Naive thymus-derived CD4-positive, alpha-beta T cell (primary cell): Measurements from ENCODE around the gene SGK2. TPM values are rescaled to one million over a fixed set of nuclear protein-coding genes. Genes with fewer than 3 reads are reported as not detected.

Source experiments
- ATAC-seq: fragments of 150-1000 bp; cut with Tn5 transposase; 2 replicates; pipeline ENCODE4 v1.10.0; 2021; ENCODE audit warnings: mild to moderate bottlenecking, moderate library complexity
- CTCF ChIA-PET: fragments of 350-600 bp; sonication (Branson Sonifier 250); formaldehyde crosslinking; loops from one replicate; lab custom pipeline; 2021; ENCODE audit warnings: antibody characterized with exemption; lab: Charles Lee
- POLR2A ChIA-PET: fragments of 350-600 bp; sonication (Branson Sonifier 250); formaldehyde crosslinking; loops from one replicate; lab custom pipeline; 2021; ENCODE audit warnings: antibody characterized with exemption, inconsistent platforms; lab: Charles Lee
- DNase-seq, 9 donors: peaks; one replicate each; pipeline versions ENCODE4 v3.0.0 to v3.0.0-alpha.2; 2020 to 2022; ENCODE audit warnings: mixed read lengths in 1 of 9
- H3K27ac ChIP-seq: one replicate; pipeline ENCODE4 v1.7.0; 2013; ENCODE audit warnings: mild to moderate bottlenecking, low read depth, low read length, moderate library complexity
- H3K27me3 ChIP-seq, 2 donors: one replicate each; pipeline ENCODE4 v1.7.0; 2013; ENCODE audit warnings: low read length in 2 of 2, mild to moderate bottlenecking in 2 of 2, moderate library complexity in 2 of 2; ENCODE audit not compliant: control insufficient read depth in 2 of 2, insufficient read depth in 2 of 2
- H3K36me3 ChIP-seq, 3 experiments: 1 replicate in 2 of 3; 2 replicates in 1 of 3; pipeline ENCODE4 v1.7.0; 2013; ENCODE audit warnings: low read length in 3 of 3, mild to moderate bottlenecking in 3 of 3, moderate library complexity in 1 of 3; ENCODE audit not compliant: insufficient read depth in 3 of 3, control insufficient read depth in 2 of 3
- H3K4me1 ChIP-seq, 2 donors: one replicate each; pipeline ENCODE4 v1.7.0; 2013; ENCODE audit warnings: low read length in 2 of 2, mild to moderate bottlenecking in 2 of 2, moderate library complexity in 1 of 2; ENCODE audit not compliant: control insufficient read depth in 2 of 2, insufficient read depth in 2 of 2
- H3K4me3 ChIP-seq: 2 replicates; pipeline ENCODE4 v1.7.0; 2013; ENCODE audit warnings: mild to moderate bottlenecking, low read length
- H3K9me3 ChIP-seq, 3 experiments: 1 replicate in 2 of 3; 2 replicates in 1 of 3; pipeline ENCODE4 v1.7.0; 2013; ENCODE audit warnings: low read length in 3 of 3; ENCODE audit not compliant: control insufficient read depth in 2 of 3
- H3K27ac Mint-ChIP-seq, 9 donors: one replicate each; pipeline ENCODE4 v1.8.0; 2020 to 2022; ENCODE audit warnings: mixed read lengths in 9 of 9, mild to moderate bottlenecking in 8 of 9, moderate library complexity in 5 of 9, inconsistent platforms in 2 of 9
- H3K27me3 Mint-ChIP-seq, 5 donors: one replicate each; pipeline ENCODE4 v1.8.0; 2021 to 2022; ENCODE audit warnings: mixed read lengths in 5 of 5, mild to moderate bottlenecking in 1 of 5
- H3K36me3 Mint-ChIP-seq, 5 donors: one replicate each; pipeline ENCODE4 v1.8.0; 2020 to 2022; ENCODE audit warnings: mixed read lengths in 5 of 5, mild to moderate bottlenecking in 3 of 5, inconsistent platforms in 1 of 5
- H3K4me1 Mint-ChIP-seq, 7 donors: one replicate each; pipeline ENCODE4 v1.8.0; 2020 to 2022; ENCODE audit warnings: mixed read lengths in 7 of 7, mild to moderate bottlenecking in 3 of 7, inconsistent platforms in 1 of 7
- H3K4me3 Mint-ChIP-seq, 10 donors: one replicate each; pipeline ENCODE4 v1.8.0; 2020 to 2022; ENCODE audit warnings: mild to moderate bottlenecking in 10 of 10, mixed read lengths in 10 of 10, moderate library complexity in 6 of 10, inconsistent platforms in 2 of 10
- H3K9me3 Mint-ChIP-seq, 11 donors: one replicate each; pipeline ENCODE4 v1.8.0; 2020 to 2022; ENCODE audit warnings: mixed read lengths in 11 of 11, mild to moderate bottlenecking in 4 of 11, inconsistent platforms in 1 of 11, moderate library complexity in 1 of 11
- intact Hi-C, 2 donors: fragments of 100-400 bp; cut with micrococcal nuclease; formaldehyde crosslinking; loops; one replicate each; pipeline ENCODE4 v1.15.1; 2023
- polyA plus RNA-seq, 2 donors: library from polyadenylated mRNA; unstranded; fragments of 300-500 nt; fragmentation: Illumina TruSeq; gene quantifications; one replicate each; pipeline ENCODE4 v1.2.3, GENCODE V29; 2021
- total RNA-seq, 6 experiments: library from RNA in 5 of 6; stranded (reverse) in 5 of 6; gene quantifications; 1 replicate in 5 of 6; 2 replicates in 1 of 6; pipeline ENCODE4 v1.2.3 and lab custom pipeline; 2021 to 2026

Gene SGK2
- total and polyA plus RNA-seq, 7 experiments from 2014 or later, result 0.48 to 2.6 (median 1.9) TPM; not detected in 2

- DNase-seq (no peak), ATAC-seq (no peak)
- Mint-ChIP-seq H3K4me1 (peaks cover 3 to 25% (median 21%) of the 10 kb centered on the region in 7 donors), H3K27ac (peak overlapping the region in 1 of 9 donors; percentile 57), H3K27me3 (peaks cover 0 to 7% (median 0%) of the 10 kb centered on the region in 5 donors), H3K9me3 (peaks cover 0 to 5% (median 0%) of the 10 kb centered on the region in 11 donors), H3K4me3 (peak overlapping the region; percentile 4 to 100 (median 94)), H3K36me3 (peaks cover 0 to 11% (median 5%) of the 10 kb centered on the region in 5 donors)
- no peaks in the 10 kb centered on the region for H3K36me3 ChIP-seq
- peaks cover 7 to 21% of the 10 kb centered on the region in 2 donors for H3K4me1 ChIP-seq
- no peaks in the 10 kb centered on the region for H3K9me3 ChIP-seq
- ChIA-PET CTCF (interaction anchor here (0.7 kb wide), 1 partner anchor 176 kb away, joined by 3 read pairs; no protein-coding TSS in a partner anchor), POLR2A (no interaction called here)
- H3K4me3 ChIP-seq, result peak overlapping the region; percentile 70
- no peak overlapping the region for H3K27ac ChIP-seq
- H3K27me3 ChIP-seq, result no peaks in the 10 kb centered on the region
- intact Hi-C loops, result no loop called here
Observed at GRCh38 chr20:43515628-43516027, 43.2 kb upstream of the SGK2 start.

GRCh38 chr20:43516251-43516824 lies 42.5 kb upstream of the SGK2 start:
- Histone ChIP-seq H3K27me3 (no peaks in the 10 kb centered on the region), H3K4me3 (no peak overlapping the region), H3K9me3 (no peaks in the 10 kb centered on the region), H3K4me1 (peaks cover 7 to 21% of the 10 kb centered on the region in 2 donors), H3K36me3 (no peaks in the 10 kb centered on the region), H3K27ac (no peak overlapping the region)
- peak overlapping the region in 3 of 10 donors; percentile 1 to 97 (median 95) for H3K4me3 Mint-ChIP-seq
- ChIA-PET POLR2A (no interaction called here), CTCF (no interaction called here)
- H3K36me3 Mint-ChIP-seq, result peaks cover 0 to 14% (median 7%) of the 10 kb centered on the region in 5 donors
- peaks cover 0 to 5% (median 0%) of the 10 kb centered on the region in 11 donors for H3K9me3 Mint-ChIP-seq
- ATAC-seq (no peak), DNase-seq (no peak)
- intact Hi-C loops, result no loop called here
- peaks cover 3 to 25% (median 21%) of the 10 kb centered on the region in 7 donors for H3K4me1 Mint-ChIP-seq
- peaks cover 0 to 6% (median 0%) of the 10 kb centered on the region in 5 donors for H3K27me3 Mint-ChIP-seq
- H3K27ac Mint-ChIP-seq, result peak overlapping the region in 1 of 9 donors; percentile 57

GRCh38 chr20:43520074-43520630 lies 38.7 kb upstream of the SGK2 start:
- H3K27me3 Mint-ChIP-seq, result peaks cover 0 to 5% (median 2%) of the 10 kb centered on the region in 5 donors
- intact Hi-C loops, result no loop called here
- POLR2A ChIA-PET, result no interaction called here

GRCh38 chr20:43525021-43525420 lies 33.8 kb upstream of the SGK2 start:
- Mint-ChIP-seq H3K27me3 (peaks cover 0 to 5% (median 2%) of the 10 kb centered on the region in 5 donors), H3K9me3 (peaks cover 0 to 9% (median 3%) of the 10 kb centered on the region in 11 donors), H3K4me3 (no peak overlapping the region), H3K4me1 (peaks cover 0 to 7% (median 0%) of the 10 kb centered on the region in 7 donors), H3K27ac (no peak overlapping the region), H3K36me3 (peaks cover 0 to 17% (median 5%) of the 10 kb centered on the region in 5 donors)
- no peaks in the 10 kb centered on the region for H3K9me3 ChIP-seq
- ChIA-PET CTCF (interaction anchor here (0.5 kb wide), 1 partner anchor 167 kb away, joined by 3 read pairs; no protein-coding TSS in a partner anchor), POLR2A (no interaction called here)
- H3K27ac ChIP-seq, result no peak overlapping the region
- intact Hi-C loops, result no loop called here
- ATAC-seq (no peak), DNase-seq (no peak)
- no peaks in the 10 kb centered on the region for H3K36me3 ChIP-seq
- no peaks in the 10 kb centered on the region for H3K27me3 ChIP-seq
- no peak overlapping the region for H3K4me3 ChIP-seq
- no peaks in the 10 kb centered on the region for H3K4me1 ChIP-seq

More at GRCh38 chr20:43520074-43520630, 38.7 kb upstream of the SGK2 start:
- H3K4me1 Mint-ChIP-seq, result peaks cover 3 to 18% (median 14%) of the 10 kb centered on the region in 7 donors
- ATAC-seq (no peak), DNase-seq (no peak)
- Histone ChIP-seq H3K9me3 (no peaks in the 10 kb centered on the region), H3K4me1 (peaks cover 5 to 13% of the 10 kb centered on the region in 2 donors), H3K27ac (no peak overlapping the region), H3K27me3 (no peaks in the 10 kb centered on the region), H3K4me3 (no peak overlapping the region), H3K36me3 (no peaks in the 10 kb centered on the region)
- H3K4me3 Mint-ChIP-seq, result no peak overlapping the region
- no peak overlapping the region for H3K27ac Mint-ChIP-seq
- CTCF ChIA-PET, result no interaction called here
- H3K9me3 Mint-ChIP-seq, result peaks cover 0 to 12% (median 3%) of the 10 kb centered on the region in 11 donors
- H3K36me3 Mint-ChIP-seq, result peaks cover 0 to 15% (median 7%) of the 10 kb centered on the region in 5 donors

- no peaks in the 10 kb centered on the region for H3K27me3 ChIP-seq
- H3K4me3 ChIP-seq, result no peak overlapping the region
- ChIA-PET POLR2A (no interaction called here), CTCF (interaction anchor here (0.6 kb wide), 1 partner anchor 27 kb away, joined by 3 read pairs; no protein-coding TSS in a partner anchor)
- H3K4me1 Mint-ChIP-seq, result peaks cover 0 to 7% (median 0%) of the 10 kb centered on the region in 7 donors
- H3K9me3 Mint-ChIP-seq, result peaks cover 0 to 7% (median 0%) of the 10 kb centered on the region in 11 donors
- H3K36me3 Mint-ChIP-seq, result peaks cover 0 to 14% (median 0%) of the 10 kb centered on the region in 5 donors
- peaks cover 0 to 4% (median 0%) of the 10 kb centered on the region in 5 donors for H3K27me3 Mint-ChIP-seq
- no peaks in the 10 kb centered on the region for H3K36me3 ChIP-seq
- no peak for ATAC-seq
- H3K27ac ChIP-seq, result no peak overlapping the region
- intact Hi-C loops, result no loop called here
- DNase-seq, result no peak
- H3K27ac Mint-ChIP-seq, result peak overlapping the region in 1 of 9 donors; percentile 24
- H3K4me3 Mint-ChIP-seq, result no peak overlapping the region
- H3K4me1 ChIP-seq, result no peaks in the 10 kb centered on the region
- no peaks in the 10 kb centered on the region for H3K9me3 ChIP-seq
Observed at GRCh38 chr20:43528258-43528875, 30.5 kb upstream of the SGK2 start.

- no peak for DNase-seq
- no peak overlapping the region for H3K27ac ChIP-seq
- Mint-ChIP-seq H3K36me3 (peaks cover 0 to 14% (median 0%) of the 10 kb centered on the region in 5 donors), H3K27ac (no peak overlapping the region), H3K4me3 (no peak overlapping the region), H3K27me3 (peaks cover 0 to 4% (median 0%) of the 10 kb centered on the region in 5 donors), H3K9me3 (peaks cover 0 to 7% (median 0%) of the 10 kb centered on the region in 11 donors), H3K4me1 (peaks cover 0 to 7% (median 0%) of the 10 kb centered on the region in 7 donors)
- ChIA-PET POLR2A (no interaction called here), CTCF (no interaction called here)
- intact Hi-C loops, result no loop called here
- no peaks in the 10 kb centered on the region for H3K9me3 ChIP-seq
- no peak overlapping the region for H3K4me3 ChIP-seq
- no peaks in the 10 kb centered on the region for H3K36me3 ChIP-seq
- ATAC-seq, result no peak
- no peaks in the 10 kb centered on the region for H3K4me1 ChIP-seq
- H3K27me3 ChIP-seq, result no peaks in the 10 kb centered on the region
Observed at GRCh38 chr20:43529051-43529450, 29.8 kb upstream of the SGK2 start.
